ENCODE data around the gene KLF6.

DNA sequence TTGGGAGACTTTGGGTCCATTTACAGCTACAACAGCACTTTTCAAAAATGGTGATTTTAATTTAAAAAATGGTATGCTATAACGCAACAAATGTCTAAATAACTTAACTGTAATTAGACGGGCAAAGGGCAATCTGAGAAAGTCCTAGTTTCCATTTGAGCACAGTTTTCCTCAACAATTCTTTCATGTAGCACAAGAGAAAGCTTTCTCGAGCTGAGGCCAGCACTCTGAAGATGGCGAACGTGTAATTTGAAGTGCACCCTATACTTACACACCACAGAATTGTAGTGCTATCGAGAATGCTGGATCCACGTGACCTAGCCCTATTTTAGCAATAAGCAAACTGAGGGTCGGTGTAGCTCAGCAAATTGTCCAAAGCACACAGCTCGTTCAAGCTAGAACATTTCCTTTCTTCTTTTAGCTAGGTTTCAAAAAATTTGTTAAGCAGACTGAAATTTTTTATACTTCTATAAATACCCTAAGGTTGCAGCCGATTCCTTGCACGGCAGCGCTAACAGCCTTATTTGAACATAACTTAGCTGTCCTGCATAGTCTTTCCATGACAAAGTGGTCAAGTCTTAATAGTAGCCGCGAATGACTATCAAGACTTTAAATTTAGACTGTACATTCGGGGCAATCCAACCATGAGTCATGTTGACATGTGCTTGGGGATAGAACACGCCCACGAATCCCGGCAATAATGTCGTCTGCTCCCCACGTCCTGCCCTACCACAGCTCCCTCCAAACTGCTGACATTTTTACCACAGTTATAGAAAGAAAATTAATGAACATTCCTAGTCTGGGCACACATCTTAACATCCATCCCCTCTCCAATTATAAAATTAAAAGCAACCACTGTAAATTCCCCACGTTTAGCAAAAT lies 10.0 kb downstream of the KLF6 start:
- TF ChIP-seq POLR2A (IDR thresholded peaks at IDR 0.05) (peak in 1 of 2 donors; percentile 36), CTCF (IDR thresholded peaks at IDR 0.05) (no peak)

Measured in heart left ventricle (tissue), 13 donors.